ENCODE data around the gene SCTR. TPM values are rescaled to one million over a fixed set of nuclear protein-coding genes. Genes with fewer than 3 reads are reported as not detected.

The SCTR gene
- total and polyA plus RNA-seq, 2 of the 8 experiments (the other 6 are each of a cell fraction or from before 2014, with no cell fraction given), result 0.15 TPM; not detected in 1

- H3K14ac ChIP-seq (ENCODE audit: insufficient read length), result no peak overlapping the region
- peak overlapping the region; percentile 80 for H2BK12ac ChIP-seq (ENCODE audit: low read depth, low read length)
- peak overlapping the region; percentile 10 for H3K4ac ChIP-seq (replicated peaks; ENCODE audit: insufficient read length, low read depth, low read length)
- H4K91ac ChIP-seq (replicated peaks; ENCODE audit: insufficient read length, low read length), result peak overlapping the region; percentile 54
- 7% methylated on average over 37 of the region's 53 CpGs; no CpG with 5 or more reads in 1 of the 2 experiments for WGBS, 2 experiments (ENCODE audit: extremely low coverage in 1 of 2, insufficient coverage in 1 of 2, insufficient read length in 1 of 2, insufficient replicate concordance in 2 of 2, low coverage in 1 of 2, low lambda C conversion rate in 2 of 2, missing lambda C conversion rate in 1 of 2)
- H3K79me2 ChIP-seq (ENCODE audit: control insufficient read depth in 1 of 2, insufficient read depth in 2 of 2, low read length in 2 of 2), result no peaks in the 10 kb centered on the region; a peak in 1 of 4 replicates
- peak overlapping the region; percentile 56 to 72 (median 68) for H3K4me3 ChIP-seq (ENCODE audit: extremely low read depth in 1 of 4, insufficient read depth in 2 of 4, low read depth in 3 of 4, low read length in 4 of 4)
- DNase-seq (ENCODE audit: low read depth in 1 of 2, low spot score in 2 of 2) (peak in 1 of 2 experiments; percentile 70), FAIRE-seq (no peak)
- no peak overlapping the region for H4K5ac ChIP-seq (ENCODE audit: insufficient read length, low read depth, low read length)
- ChIA-PET POLR2A (ENCODE audit: partially characterized antibody) (interaction anchor here (1.3 to 4.2 kb wide), 5 partner anchors 10 to 65 kb away, joined by 4 to 22 read pairs (median 6); partner anchors contain the start of genes C2orf76 and DBI), CTCF (ENCODE audit: partially characterized antibody) (interaction anchor here (0.6 to 2.2 kb wide), 5 partner anchors 25 to 57 kb away, joined by 3 to 10 read pairs (median 5); no protein-coding TSS in a partner anchor)
- H4K20me1 ChIP-seq (replicated peaks in 1 of 2; ENCODE audit: control insufficient read depth in 1 of 2, insufficient read depth in 2 of 2, low read length in 2 of 2), result peaks cover 2% of the 10 kb centered on the region in 2 experiments
- H3K27me3 ChIP-seq (replicated peaks in 1 of 4; ENCODE audit: control insufficient read depth in 3 of 4, extremely low read depth in 1 of 4, insufficient read depth in 3 of 4, low read length in 3 of 4), result peaks cover 0 to 14% (median 6%) of the 10 kb centered on the region in 4 experiments; a peak in 5 of 7 replicates
- no peak overlapping the region for H3K27ac ChIP-seq (ENCODE audit: low read depth, low read length)
- 0 out of 2 replicates have a peak, but pooled peaks cover 2% of the 10 kb centered on the region for H3K79me1 ChIP-seq (ENCODE audit: low read depth, low read length)
- peak overlapping the region; percentile 82; the same call in 1 of the 2 replicates for H4K8ac ChIP-seq (ENCODE audit: extremely low read depth, insufficient read depth, low read length)
- H3K4me1 ChIP-seq (replicated peaks in 1 of 4; ENCODE audit: control insufficient read depth in 3 of 4, insufficient read depth in 4 of 4, low read length in 3 of 4), result peaks cover 0 to 21% (median 15%) of the 10 kb centered on the region in 4 experiments; a peak in 6 of 7 replicates
- no peaks in the 10 kb centered on the region for H3K36me3 ChIP-seq (ENCODE audit: control insufficient read depth in 2 of 4, insufficient read depth in 4 of 4, low read length in 3 of 4)
- H3K23me2 ChIP-seq (ENCODE audit: low read depth, low read length), result peaks cover 11% of the 10 kb centered on the region; the same call in 1 of the 2 replicates
- peak overlapping the region in 3 of 4 experiments; percentile 50 to 58 (median 56); a peak in 6 of 7 replicates for H3K9ac ChIP-seq (replicated peaks in 1 of 4; ENCODE audit: extremely low read depth in 1 of 4, low read depth in 3 of 4, low read length in 3 of 4)
- peak overlapping the region; percentile 93; the same call in 1 of the 2 replicates for H2BK5ac ChIP-seq (ENCODE audit: low read depth, low read length)
- H3K4me2 ChIP-seq (ENCODE audit: insufficient read depth in 1 of 2, low read depth in 2 of 2, low read length in 2 of 2), result peak overlapping the region; percentile 94 to 98
- H2BK120ac ChIP-seq (replicated peaks; ENCODE audit: low read depth, low read length), result peak overlapping the region; percentile 25
- H3K23ac ChIP-seq (ENCODE audit: insufficient read length), result no peak overlapping the region
- no peak overlapping the region for H3K56ac ChIP-seq (replicated peaks; ENCODE audit: insufficient read length, low read depth, low read length)
- H2BK15ac ChIP-seq (ENCODE audit: low read length), result 0 out of 2 replicates have a peak overlapping the region, but pooled peaks have one; percentile 72
- peak overlapping the region; percentile 70; the same call in 1 of the 2 replicates for H2AK5ac ChIP-seq (ENCODE audit: low read depth, low read length)
- H3K18ac ChIP-seq (ENCODE audit: extremely low read depth, low read length), result peak overlapping the region; percentile 90
- H2AFZ ChIP-seq (ENCODE audit: low read length), result peak overlapping the region; percentile 55
- peak overlapping the region; percentile 2; the same call in 1 of the 2 replicates for H2BK20ac ChIP-seq (ENCODE audit: low read length)
- H3K9me3 ChIP-seq (ENCODE audit: insufficient read depth in 2 of 2, low read depth in 1 of 2, low read length in 1 of 2), result no peaks in the 10 kb centered on the region
- TF ChIP-seq KDM4A (IDR thresholded peaks at IDR 0.05; ENCODE audit: low read depth, low read length, severe bottlenecking) (peak; percentile 24), GABPA (IDR thresholded peaks at IDR 0.05; ENCODE audit: borderline replicate concordance, insufficient read depth, low read length) (no peak), RBBP5 (IDR thresholded peaks at IDR 0.05; ENCODE audit: borderline replicate concordance, low read depth, low read length) (peak; percentile 22; the same call in 1 of the 2 replicates), USF2 (IDR thresholded peaks at IDR 0.05; ENCODE audit: low read length) (no peak)
Observed at GRCh38 chr2:119431976-119432850, 92.1 kb downstream of the SCTR start.

Measured in H1 (cell line).